Muscle of arm (tissue), 12 donors: Measurements from ENCODE around the gene FYCO1. TPM values are rescaled to one million over a fixed set of nuclear protein-coding genes. Genes with fewer than 3 reads are reported as not detected.
"Not testable (repeated sequence)": the region's sequence is repeated elsewhere in the genome, so short reads cannot be mapped to it uniquely, and the experiment has no call there.

Source experiments
- DNase-seq: peaks from one replicate; pipeline ENCODE4 v3.0.0-alpha.2; 2013
- polyA plus RNA-seq, 12 donors: library from polyadenylated mRNA; unstranded; fragments of 120-200 nt; gene quantifications; one replicate each; pipeline ENCODE4 v1.2.1, GENCODE V29; 2013; ENCODE audit not compliant: insufficient read length in 12 of 12

The FYCO1 gene
- polyA plus RNA-seq, 12 donors = 20.9 to 44.6 (median 29.6) TPM; not detected in 1

DNA sequence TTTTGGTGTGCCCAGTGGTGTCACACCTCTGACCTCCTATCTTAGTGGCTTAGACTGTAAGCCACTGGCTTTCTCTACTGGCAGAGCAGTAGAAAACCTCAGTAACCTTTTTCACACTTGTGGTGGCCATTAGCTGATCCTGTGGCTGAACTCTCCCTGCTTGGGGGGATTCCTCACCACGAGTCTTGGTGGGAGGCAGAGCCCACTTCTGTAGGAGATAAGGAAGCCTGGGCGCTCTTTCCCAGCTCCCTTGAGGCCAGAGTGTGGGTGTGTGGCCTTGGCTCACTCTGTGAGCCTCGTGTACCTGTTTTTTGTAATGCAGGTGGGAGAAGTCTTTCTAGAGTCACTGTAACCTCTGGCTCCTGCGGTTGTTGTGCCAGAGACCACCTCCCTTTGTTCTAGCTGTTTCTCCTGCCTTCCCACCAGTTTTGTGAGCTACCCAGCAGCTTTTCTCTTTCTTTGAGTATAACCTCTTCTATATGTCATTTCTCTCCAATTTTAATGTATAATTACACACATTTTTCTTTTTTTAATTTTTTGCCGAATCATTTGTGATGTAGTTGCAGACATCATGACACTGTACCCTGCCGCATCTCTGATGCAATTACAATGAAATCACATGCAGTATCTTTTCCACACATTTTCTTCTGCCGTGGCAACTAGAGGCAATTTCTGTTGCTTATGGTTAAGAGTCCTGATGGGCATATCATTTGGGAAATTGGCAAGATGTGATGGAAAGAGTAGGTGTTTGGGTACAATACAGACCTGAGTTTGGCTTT lies 17.9 kb upstream of the FYCO1 start:
- DNase-seq = no peak

DNA sequence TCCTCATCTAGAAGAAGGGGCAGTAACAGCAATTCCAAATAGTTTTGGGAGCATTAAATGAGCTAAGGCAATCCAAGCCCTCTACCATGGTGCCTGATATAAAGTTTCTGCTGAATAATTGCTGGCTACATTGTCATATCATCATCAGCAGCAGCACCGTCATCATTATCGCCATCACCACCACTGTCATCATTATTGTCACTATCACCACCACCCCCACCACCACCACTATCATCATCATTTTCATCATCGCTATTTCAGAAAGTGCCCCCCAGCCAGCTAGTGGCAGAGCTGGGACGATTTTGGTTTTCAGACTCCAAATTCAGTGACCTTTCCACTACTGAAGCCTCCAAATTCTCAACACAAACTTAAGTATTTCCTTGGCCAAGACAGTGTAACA lies 16.6 kb upstream of the FYCO1 start:
- DNase-seq = no peak

DNA sequence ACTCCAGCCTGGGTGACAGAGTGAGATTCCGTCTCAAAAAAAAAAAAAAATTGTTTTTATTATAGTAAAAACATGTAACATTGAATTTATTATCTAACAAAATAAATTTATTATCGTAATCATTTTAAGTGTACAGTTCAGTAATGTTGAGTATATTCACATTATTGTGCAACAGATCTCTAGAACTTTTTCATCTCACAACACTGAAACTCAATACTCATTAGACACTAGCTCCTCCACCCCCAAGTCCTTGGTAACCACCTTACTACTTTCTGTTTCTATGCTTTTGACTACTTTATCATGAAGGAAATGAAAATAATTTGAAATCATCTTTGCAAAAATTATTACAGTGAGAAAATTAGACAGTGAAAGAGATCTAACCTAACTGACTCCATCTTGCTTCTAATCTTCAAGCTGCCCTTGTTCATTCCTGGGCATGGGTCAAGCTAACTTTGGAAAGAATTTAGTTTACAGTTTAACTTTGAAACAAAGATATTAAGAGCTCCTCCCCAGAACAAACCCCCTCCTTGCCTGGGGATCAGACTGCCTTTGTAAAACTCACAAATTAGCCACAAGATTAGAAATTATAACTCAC lies 15.0 kb upstream of the FYCO1 start:
- no peak for DNase-seq

GRCh38 chr3:46008058-46008457 lies 12.4 kb upstream of the FYCO1 start:
- DNase-seq = no peak

- no peak for DNase-seq
These were observed 11.7 kb upstream of the FYCO1 start for GRCh38 chr3:46007280-46007679.

DNA sequence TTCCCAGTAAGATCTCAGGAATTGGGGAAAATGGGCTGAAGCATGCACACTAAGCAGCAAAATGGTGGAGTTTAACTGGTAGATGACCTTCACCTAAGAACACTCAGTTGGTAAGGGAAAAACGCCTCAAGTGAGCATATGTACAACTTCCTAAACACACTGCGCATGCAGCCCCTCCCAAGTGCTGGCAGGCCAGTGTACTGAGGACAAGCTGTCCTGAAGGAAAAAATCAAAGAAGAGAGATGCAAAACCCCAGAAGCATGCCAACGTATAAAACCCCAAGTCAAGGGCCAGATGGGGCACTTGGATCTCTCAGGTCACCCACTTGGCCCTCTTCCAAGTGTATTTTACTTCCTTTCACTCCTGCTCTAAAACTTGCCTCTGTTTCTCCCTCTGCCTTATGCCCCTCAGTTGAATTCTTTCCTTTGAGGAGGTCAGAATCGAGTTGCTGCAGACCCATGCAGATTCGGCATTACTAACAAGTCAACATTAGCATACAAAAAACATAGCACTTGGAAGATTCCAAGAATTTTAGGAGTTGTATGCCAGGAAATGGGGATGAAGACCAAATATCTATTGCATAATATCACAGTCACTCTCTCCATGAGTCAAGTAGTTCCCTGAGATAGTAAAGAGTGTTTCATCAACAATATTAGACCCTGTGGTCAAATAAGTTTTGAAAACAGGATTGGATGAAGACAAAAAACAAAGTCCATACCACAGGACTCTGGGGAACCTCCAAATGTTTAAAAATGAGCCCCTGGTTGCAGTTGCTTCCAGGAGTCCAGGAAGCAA lies 10.8 kb upstream of the FYCO1 start:
- DNase-seq = peak; percentile 49

GRCh38 chr3:46003706-46004105 lies 8.1 kb upstream of the FYCO1 start:
- DNase-seq = not testable (repeated sequence)

GRCh38 chr3:46001178-46001577 lies 5.6 kb upstream of the FYCO1 start:
- DNase-seq = no peak

GRCh38 chr3:45997942-45998341 lies 2.3 kb upstream of the FYCO1 start:
- no peak for DNase-seq

GRCh38 chr3:45997499-45997898 lies 1.9 kb upstream of the FYCO1 start:
- DNase-seq = not testable (repeated sequence)

- DNase-seq = no peak
These were observed 997 bp downstream of the FYCO1 start for GRCh38 chr3:45994419-45995235.

GRCh38 chr3:45993421-45994027 lies 2.1 kb downstream of the FYCO1 start:
- no peak for DNase-seq

DNA sequence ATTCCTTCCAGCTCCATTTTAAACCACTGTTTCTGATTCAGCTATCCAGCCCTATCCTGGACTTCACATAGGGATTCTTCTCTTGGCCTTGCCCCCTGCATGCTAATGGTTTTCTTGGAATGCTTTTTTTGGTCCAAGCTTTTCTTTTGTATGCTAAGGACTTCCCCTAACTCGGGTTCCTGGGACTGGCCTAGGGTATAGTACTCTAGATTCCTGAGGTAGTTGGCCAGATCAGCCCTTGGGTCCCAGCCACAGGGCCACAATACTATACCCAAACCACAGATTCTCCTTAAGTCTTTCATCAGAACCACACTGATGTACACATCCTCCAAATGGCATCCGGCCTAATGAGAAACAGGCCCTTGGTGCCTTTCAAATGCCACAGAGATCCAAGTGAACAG lies 2.8 kb downstream of the FYCO1 start:
- DNase-seq = no peak

GRCh38 chr3:45992133-45992729 lies 3.4 kb downstream of the FYCO1 start:
- no peak for DNase-seq

DNA sequence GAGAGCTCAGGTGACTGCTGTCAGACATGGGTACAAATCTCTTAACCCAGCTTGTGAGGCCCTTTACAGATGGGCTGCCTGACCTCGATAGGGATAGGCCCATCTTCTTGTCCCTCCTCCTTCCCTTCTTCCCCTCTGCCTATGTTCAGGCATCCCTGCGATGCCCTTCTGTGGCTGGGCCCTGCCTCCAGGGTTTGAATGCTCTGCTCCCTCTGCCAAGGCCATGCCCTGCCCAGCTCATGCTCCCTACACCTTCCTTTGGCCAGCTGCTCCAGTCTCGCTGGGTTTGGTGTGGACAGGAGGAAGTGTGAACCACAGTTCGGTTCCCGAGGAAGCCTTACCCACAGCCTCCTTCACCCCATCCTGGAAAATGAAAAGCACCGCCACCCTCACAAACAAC lies 4.3 kb downstream of the FYCO1 start:
- no peak for DNase-seq

DNA sequence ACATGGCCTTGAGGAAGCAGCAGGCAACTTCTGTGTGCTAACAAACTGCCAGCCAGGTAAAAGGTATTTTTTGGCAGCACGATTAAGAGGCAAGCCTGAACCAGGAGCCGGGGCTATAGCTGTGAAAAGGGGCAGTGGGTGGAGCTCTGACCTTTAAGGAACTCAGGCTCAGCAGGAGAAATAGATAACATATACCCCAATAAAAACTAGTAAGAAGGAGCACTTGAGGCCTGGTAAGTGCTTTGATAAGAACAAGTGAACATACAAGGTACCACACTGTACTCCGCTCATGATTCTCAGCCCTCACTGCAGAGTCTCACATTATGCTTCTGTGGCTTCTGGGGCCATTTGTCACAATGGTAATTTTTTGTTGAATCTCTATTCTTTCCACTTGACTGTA lies 5.4 kb downstream of the FYCO1 start:
- no peak for DNase-seq

DNA sequence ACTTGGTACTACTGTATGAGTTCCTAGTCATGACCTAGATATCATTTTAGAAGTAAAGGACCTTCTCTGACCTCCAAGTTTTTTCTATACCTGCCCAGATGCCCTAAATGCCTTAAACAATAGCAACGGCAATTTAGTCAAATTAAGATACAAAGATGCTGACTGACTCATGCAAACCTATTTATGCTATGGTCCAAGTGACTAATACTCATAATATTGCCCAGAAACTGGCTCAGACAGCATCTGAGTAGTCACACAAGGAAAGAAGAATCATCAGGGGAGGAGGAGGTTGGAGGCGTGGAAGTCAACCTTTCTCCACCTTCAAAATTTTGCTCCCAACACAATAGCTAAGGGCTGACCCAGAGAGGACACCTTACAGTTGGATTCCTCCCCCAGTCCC lies 6.8 kb downstream of the FYCO1 start:
- no peak for DNase-seq

DNA sequence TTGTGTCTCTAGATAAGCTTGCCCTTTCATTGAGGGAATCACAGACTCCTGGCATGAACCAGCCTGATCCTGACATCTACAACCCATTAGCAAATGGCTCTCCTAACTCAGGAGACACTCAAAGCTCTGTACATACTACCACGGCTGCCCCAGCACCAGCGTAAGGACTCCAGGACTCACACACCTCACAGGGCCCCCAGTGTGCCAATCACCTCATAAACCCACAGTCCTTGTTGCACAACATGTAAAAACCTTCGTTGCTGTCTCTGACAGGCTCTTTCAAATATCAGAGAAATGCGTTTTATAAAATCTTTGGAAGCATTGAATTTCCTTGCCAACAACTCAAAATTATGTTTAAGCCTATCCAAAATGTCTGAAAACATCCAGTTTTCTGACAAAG lies 7.3 kb downstream of the FYCO1 start:
- no peak for DNase-seq

DNA sequence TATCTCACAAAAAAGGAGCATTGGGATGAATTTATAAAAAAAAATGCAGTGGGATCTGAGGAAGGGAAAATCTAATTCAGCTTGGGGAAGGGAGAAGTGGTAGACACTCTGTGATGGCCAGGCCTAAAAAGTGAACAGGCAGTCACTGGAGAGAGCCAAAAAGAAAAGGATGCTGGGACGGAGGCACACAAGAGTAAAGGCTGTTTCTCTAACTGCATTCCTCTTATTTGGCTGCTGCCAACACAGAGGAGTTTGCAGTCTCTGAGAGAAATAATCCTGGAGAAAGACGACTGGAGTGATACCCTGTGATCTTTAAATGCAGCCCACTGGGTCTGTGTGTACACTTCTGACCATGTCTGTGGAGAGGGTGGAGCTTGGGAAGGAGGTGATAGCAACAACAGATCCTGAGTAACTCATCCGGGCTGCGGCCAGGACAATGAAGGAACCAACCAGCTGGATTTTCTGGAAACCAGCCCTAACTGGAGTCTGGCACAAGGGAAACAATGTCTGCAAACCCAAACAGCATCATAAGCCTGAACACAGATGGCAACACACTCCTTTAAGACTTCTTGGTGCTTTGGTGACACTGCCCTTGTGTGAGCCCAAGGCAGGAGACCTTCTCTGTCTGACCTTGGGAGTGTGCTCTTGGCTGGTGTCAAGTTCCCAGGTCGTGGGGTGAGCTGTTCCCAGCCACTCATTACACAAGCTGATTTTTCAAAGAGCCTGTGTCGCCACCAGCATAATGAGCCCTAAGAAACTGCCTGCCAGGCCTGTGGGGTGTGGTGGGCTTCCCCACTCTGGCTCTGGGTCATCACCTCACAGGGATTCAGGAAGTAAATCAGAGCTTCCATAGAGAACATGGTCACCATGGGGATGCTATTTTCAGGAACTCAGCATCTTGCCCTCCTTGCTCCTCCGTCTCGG lies 8.0 kb downstream of the FYCO1 start:
- DNase-seq = peak; percentile 45
